DMS153 treated with DMSO at 0.1 percent for 48 hours (cell line): Measurements from ENCODE around the gene GOLPH3.
"Not testable (repeated sequence)": the region's sequence is repeated elsewhere in the genome, so short reads cannot be mapped to it uniquely, and the experiment has no call there.

Experiments
- DNase-seq: peaks from one replicate; lab custom pipeline; 2025; ENCODE audit not compliant: unreplicated experiment; lab: John Stamatoyannopoulos, UW

GOLPH3 gene

DNA sequence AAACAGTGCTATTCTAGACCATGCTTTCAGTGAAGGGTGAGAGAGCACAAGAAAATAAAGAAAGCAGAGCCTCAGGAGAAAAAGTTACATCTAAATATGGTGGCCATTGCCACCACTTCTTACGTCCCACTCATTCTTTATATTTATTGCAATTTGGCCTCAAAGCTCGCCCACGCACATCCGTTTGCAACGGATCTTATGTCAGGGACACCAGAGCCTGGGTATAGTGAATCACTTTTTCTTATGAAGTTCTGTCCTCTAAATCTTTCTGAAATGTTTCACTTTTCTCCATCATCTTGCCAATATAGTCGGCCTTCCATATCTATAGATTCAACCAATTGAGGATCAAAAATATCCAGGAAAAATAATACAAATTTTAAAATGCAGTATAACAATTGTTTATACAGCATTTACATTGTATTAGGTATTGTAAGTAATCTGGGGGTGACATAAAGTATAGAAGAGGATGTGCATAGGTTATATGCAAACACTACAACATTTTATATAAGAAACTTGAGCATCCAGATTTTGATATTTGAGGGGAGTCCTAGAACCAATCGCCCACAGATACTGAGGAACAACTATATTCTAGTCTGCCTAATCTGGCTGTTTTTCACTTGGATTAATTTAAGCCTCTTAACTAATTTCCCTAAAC, 35.2 kb downstream of the GOLPH3 start:
- no peak for DNase-seq

DNA sequence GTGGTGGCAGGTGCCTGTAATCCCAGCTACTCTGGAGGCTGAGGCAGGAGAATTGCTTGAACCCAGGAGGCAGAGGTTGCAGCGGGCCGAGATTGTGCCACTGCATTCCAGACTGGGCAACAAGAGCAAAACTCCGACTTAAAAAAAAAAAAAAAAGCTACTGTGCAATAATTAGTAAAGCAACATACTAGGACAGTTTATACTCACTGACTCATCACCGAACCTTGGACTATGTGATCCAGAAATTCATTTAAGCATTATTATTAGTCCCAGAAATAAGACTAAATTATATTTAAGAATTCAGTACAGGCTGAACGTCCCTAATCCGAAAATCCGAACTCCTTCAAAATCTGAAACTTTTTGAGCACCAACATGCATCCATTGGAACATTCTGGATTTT, 37.8 kb downstream of the GOLPH3 start:
- DNase-seq, result no peak

DNA sequence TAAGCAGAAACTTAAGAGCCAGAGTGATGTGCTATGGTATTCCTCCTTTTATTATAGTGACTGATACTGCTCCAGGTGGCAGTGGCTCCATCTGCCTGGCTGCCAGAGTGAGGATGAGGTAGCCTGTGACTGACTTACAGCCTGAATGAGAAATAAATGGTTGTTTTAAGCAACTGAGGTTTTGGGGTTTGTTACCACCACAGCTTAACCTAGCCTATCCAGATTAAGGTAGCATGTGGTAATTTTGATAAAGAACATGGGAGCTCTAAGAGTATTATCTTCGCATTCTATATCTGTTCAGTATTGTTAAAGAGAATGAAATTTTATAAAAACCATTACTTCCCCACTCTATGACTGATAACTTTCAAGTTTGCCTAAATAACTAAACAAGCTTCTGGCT, 39.0 kb downstream of the GOLPH3 start:
- no peak for DNase-seq

DNA sequence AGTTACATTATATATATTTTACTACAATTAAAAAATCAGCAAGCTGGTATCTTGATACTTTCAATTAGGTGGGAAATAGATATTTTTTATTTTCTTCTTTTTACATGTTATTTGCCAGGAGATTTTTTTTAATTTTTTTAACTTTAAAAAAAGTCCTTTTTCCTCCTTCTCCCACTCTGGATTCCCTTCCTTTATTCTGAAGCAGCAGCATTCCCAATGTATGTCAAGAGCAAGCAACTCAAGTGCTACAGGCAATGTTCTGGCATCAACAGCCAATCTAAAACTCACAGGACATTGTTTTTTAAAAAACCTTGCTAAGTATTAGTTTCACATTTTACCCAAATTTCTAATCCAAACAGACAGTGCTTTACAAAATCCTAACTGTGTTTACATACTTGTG, 41.4 kb downstream of the GOLPH3 start:
- DNase-seq, result no peak

DNA sequence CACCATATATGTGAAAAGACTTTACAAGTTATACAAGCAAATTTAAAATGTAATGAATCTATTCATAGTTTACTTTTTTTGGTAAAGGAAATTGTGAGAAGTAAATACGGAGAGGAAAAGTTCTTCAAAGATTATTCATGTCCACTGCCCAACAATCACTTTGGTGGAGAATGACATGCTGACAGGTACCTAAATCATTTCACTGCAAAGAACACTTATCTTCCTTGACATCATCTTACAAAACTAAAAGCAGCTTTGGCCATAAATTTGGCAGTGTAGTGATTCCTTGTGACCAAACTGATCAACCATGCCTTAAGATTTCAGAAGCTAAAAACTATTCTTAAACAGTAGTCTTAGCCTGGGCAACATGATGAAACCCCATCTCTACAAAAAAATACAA, 42.5 kb downstream of the GOLPH3 start:
- DNase-seq, result no peak

DNA sequence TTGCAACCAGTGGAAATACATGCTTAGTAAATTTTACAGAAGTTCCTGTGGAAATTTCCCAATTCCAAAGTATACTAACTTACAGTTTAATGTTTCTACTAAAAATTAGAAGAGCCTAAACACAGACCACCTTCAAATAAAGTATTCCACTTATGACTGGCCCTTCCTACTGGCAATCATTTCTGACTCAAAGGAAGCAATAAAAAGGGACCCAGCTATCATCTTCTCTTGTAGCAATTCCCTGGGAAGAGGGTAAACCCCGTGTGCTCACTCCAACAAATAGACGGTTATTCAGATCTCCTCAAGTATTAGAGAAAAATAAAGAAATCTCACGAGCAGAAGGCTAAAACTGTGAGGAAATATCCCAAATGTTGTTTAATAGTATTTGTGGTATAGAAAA, 43.3 kb downstream of the GOLPH3 start:
- no peak for DNase-seq

DNA sequence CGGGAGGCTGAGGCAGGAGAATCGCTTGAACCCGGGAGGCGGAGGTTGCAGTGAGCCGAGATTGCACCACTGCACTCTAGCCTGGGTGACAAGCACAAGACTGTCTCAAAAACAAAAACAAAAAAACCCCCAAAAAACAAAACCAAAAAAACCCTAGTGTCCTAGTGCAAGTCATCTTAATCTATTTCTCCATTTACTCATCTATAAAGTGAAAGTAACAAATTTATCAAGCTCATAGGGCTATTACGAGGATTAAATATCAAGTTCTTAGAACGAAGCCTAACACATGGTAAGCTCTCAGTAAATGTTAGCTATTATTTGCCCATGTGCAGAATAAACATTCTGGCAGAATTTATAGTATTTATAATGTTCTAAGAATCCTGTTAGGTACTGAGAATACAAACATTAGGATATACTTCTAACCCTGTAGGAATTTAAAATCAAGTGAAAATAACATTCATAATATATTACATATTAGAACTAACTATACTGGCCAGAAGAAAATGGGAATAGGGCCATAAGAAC, 45.0 kb downstream of the GOLPH3 start:
- DNase-seq, result no peak

DNA sequence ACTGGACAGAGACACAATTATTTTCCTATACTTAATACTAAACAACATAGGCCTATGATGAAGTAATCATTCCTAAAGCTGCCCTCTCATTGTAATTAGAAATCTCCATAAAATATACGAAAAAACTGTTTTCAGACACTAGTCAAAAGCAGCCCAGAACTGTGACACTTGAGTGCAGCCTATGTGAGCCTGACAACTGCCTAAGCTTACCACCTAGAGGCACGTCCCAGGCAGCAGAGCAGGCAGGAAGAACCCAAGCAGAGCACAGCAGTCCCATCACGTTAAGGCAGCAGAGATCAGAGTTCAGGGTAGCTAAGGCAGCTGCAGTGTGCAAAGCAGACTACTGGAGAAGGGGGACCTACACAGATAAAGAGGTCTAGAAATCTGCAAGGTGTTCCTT, 46.4 kb downstream of the GOLPH3 start:
- DNase-seq, result no peak

DNA sequence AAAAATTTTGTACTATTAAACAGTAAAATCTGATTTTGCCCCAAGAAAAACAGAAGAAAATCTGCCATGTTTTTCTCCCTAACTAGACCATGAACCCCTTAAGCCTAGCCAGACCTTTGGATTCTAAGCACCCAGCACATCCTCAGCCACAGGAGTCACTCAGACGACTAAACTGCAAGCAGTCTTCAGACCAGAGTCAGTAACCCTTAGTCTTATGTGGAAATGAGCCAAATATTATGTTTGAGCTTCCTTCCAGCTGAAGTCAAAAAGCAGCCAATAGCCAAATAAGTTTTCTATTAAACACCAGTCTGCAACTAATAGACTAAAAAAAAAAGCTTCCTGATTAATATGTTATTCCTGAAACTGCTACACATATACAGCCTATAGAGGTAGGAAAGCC, 47.4 kb downstream of the GOLPH3 start:
- no peak for DNase-seq

DNA sequence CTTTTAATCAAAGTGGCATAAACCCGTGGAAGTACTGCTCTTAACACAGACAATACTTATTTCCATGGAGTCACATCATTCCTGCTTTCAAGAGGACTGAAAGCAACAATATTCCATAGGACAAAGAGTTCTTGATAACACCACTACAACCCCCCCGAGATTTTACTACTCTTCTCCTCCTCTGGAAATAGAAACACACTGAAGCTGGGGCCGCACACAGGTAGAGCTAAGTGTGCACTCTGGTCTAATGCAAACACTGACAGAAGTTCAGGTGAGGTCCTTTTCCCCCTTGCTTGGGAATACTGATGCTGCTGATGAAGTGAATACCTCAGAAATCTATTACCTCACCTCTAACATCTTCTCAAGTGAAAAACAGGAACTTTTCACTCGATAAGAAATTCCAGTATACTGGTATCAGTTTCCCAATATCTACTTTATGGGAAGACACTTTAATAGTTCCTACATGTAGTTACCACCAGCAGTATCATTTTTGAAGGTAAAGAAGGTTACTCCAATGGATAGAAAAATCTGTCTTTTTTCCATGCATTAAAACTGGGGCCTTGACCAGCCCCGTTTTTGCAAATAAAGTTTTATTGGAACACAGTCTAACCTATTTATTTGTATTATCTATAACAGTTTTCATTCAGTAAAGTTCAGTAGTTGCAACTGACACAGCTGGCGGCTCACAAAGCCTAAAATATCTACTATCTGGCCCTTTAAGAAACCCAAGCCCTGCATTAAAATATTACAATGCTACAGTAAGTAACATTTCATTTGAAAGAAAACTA, 50.0 kb downstream of the GOLPH3 start:
- no peak for DNase-seq

DNA sequence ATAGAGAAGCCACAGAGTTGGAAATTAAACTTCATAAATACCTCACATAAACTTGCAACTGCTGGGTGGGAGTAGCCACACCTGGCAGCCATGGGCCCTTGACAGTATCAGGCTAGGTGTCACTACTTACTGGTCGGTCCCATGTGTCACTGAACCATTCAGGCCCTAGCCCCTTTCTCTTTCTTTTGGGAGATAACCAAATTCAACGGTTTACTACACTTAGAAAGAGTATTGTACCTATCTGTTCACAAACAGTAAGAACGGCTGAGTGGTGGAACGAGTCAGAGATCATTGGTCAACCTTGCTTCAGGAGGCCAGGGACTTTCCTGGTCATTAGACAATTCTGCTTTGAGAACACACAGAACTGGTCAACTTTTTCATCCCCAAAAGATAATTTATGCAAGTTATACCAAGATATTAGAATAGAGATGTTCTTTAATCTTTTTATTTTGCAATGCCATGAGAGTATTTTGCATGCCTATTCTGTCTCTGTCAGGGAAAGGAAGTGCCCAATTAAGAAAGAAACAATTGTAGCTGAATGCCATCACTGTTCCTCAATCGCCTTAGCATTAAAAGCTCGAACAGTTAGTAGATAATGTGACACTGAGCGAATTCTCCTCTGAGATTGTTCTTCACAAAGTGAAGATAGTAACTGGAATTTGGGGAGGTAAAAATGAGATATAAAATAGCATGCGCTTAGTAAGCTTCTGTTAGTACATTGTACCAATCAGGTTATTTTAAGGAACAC, 50.9 kb downstream of the GOLPH3 start:
- DNase-seq, result no peak

DNA sequence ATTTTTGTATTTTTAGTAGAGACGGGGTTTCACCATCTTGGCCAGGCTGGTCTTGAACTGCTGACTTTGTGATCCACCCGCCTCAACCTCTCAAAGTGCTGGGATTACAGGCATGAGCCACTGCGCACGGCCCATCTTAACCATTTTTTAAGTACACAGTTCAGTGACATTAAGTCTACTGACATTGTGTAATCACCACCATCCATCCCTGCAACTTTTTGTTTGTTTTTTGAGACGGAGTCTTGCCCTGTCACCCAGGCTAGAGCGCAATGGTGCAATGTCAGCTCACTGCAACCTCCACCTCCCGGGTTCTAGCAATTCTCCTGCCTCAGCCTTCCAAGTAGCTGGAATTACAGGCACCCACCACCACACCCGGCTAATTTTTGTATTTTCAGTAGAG, 55.2 kb downstream of the GOLPH3 start:
- not testable (repeated sequence) for DNase-seq

DNA sequence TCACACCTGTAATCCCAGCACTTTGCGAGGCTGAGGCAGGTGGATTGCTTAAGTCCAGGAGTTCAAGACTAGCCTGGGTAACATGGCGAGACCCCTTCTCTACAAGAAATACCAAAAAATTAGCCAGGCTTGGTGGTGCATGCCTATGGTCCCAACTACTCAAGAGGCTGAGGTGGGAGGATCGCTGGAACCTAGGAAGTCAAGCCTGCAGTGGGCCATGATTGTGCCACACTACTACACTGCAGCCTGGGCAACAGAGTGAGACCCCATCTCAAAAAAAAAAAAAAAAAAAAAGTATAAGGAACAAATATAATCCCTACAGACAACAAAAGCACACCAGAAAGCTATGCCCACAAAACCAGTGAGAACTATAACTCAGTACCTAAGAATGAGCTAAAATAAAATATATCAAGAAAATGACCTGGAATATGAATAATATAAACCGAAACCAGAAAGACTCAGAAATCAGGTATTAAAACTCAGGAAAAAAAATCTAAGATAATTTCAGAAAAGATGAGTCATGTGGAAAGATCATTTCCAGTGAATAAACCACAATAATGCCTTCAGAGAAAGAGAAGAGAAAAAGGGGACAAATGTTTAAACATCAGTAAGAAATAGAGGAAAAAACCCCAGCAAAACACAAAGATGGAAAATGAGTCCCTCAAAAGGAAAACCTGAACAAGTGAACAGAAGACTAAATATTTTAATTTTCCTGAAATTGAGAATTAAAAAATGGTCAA, 57.4 kb downstream of the GOLPH3 start:
- DNase-seq, result no peak

DNA sequence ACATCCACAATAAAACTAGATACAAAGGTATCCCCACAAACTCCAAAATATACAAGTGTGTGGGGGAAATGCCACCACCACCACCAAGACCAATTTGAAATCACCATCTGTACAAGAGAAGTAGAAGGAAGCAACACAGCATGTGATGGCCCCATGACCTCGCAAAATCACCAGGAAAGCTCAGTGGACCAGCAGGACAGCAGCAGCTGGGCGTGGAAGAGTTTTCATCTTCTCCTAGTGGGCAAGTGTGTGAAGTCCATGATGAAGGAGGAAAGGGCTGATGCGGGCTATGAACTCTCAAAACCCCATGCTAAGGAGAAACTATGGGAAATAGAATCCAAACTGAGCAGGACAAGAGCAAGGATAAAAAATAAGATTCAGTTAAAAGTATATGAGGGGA, 58.1 kb downstream of the GOLPH3 start:
- no peak for DNase-seq

DNA sequence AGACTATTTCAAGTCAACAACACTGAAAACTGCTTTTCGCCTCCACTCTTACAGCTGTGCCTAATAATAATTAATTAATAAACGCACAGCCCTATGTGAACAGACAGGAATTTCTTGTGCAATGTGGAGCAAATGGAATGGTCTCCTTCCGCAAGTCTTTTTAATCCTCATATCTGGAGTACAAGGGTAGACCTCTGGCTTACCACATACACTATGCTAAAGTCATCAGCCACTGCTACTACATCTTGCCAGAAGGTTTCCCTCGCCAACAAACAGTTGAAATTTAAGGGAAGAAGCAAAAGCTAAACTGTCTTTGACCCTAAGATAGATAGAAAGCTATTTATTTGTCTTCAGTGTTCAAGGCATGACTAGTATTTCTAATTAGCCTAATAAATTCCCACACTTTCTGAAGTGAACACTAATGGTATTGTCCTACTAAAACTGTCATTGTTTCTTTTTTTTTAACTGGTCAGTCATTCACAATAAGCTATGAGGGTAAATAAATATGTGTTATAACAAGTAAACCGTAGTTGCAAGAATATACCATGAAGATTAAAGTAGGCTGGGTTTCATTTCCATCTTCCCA, 63.9 kb downstream of the GOLPH3 start:
- no peak for DNase-seq

DNA sequence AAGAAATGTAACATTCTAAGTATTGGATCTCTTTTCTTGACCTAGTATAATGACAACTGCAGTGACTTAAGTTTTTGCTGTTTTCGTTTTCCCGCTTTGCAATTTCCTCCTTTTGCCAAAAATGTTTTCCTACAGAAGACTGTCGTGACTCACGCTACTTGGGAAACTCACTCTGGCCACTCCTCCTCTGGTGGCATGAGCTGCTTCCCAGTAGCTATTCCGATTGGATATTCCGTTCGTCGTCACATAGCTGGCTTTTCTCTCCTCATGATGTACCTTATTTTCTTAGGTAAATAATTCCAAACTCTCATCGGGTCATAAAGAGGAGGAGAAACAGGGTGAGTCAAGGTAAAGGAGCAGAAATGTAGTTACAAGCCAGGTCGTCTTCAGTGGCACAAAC, 64.9 kb downstream of the GOLPH3 start:
- DNase-seq, result no peak

DNA sequence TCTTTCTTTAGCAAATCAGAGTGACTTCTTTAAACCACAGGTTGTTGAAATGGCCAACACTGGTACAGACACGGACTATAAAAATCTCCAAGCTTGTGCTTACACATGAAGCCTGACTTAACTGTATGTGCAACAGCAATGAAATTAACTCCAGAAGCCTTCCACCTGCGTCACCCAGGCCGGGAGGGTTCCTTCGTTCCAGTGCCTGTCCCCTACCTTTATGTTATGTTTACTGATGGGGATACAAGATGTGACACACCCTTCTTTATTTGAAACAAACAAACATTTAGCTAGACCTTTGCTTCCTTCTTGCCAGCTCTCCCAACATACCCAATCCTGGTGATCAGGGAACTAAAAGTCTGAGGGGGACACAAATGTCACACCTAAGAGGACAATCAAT, 66.0 kb downstream of the GOLPH3 start:
- no peak for DNase-seq

DNA sequence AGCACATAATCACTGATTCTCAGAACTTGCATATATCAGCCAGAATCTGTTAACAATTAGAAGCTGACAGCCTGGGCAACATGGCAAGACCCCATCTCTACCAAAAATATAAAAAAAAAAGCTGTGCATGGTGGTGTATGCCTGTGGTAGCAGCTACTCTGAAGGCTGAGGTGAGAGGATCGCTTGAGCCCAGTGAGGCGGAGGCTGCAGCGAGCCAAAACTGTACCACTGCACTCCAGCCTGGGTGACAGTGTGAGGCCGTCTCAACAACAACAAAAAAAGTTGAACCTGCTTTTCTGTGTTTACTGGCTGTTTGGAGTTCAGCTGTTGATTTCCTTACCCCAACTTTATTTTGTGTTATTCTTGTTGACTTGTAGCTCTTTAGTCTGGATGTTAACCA, 66.8 kb downstream of the GOLPH3 start:
- no peak for DNase-seq

DNA sequence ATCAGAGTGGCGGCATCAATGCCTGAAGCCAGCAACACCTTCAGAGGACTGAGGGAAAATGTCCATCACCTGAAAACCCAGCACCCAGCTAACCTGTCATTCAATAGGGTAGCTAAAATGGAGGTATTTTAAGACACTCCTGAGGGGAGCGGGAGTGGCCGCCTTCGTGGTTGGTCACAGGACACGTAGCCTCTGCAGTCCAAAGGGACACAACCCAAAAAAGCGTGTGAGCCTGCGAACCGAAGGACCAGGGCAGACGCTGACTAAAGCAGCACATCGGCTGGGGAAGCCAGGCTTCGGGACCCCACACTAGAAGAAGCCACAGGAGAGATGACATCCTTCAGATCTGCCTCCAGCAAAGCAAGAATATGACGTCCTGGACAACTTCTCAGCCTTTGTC, 70.6 kb downstream of the GOLPH3 start:
- no peak for DNase-seq

DNA sequence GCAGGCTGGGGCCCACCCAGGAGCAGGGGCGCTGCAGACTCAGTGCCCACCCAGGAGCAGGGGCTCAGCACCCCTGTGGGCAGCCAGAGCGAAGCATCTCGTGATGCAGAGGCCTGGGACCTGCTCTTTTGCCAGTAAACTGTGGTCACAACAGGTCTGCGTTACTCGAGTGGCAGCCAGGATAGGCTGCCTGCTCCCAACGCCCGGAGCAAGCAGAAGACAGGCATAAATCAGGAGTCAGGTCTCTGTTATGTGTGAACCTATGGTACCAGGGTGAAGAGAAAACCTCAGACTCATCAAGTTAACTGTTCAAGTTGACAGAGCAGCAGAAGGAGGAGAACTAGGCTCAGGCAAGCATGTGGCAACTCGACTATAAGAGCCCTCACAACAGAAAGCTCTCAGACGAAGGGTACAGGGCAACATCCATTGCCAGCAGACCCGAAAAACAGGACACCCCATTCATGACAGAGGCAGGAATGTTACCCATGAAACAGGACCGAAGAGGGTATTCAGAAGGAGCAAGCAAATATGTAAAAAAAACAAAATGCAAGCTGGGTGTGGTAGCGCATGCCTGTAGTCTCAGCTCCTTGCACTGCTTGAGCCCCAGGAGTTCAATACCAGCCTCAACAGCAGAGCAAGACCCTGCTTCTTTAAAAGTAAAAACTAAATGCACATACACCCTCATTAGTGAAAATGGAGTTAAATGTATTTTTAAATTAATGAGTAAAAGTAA, 71.7 kb downstream of the GOLPH3 start:
- no peak for DNase-seq
